ENCODE data around the gene PARP6.
A peak's percentile ranks its signal among the peaks of the same experiment; 100 is the strongest.

PARP6 gene

GRCh38 chr15:72231066-72231832 is 41.1 kb downstream of the PARP6 start, which contains the start of gene PKM:
TSS of gene PKM (minus strand) at chr15:72231190. CDS start at chr15:72219097, 12,093 bp downstream.
- peak; percentile 97 for DNase-seq (ENCODE audit: low spot score)

- peak; percentile 93 for DNase-seq (ENCODE audit: low spot score)
These were observed 41.9 kb downstream of the PARP6 start for GRCh38 chr15:72230197-72231065.

GRCh38 chr15:72229947-72230196 is 42.5 kb downstream of the PARP6 start:
- no peak for DNase-seq (ENCODE audit: low spot score)

- no peak for DNase-seq (ENCODE audit: low spot score)
These were observed 43.0 kb downstream of the PARP6 start for GRCh38 chr15:72229076-72229946.

GRCh38 chr15:72227720-72228119 is 44.6 kb downstream of the PARP6 start:
- no peak for DNase-seq (ENCODE audit: low spot score)

GRCh38 chr15:72227192-72227586 is 45.2 kb downstream of the PARP6 start:
- peak; percentile 60 for DNase-seq (ENCODE audit: low spot score)

- DNase-seq (ENCODE audit: low spot score) = no peak
These were observed 49.1 kb downstream of the PARP6 start for GRCh38 chr15:72223278-72223677.

GRCh38 chr15:72222393-72222792 is 50.0 kb downstream of the PARP6 start:
- DNase-seq (ENCODE audit: low spot score) = peak; percentile 66

- DNase-seq (ENCODE audit: low spot score) = no peak
These were observed 51.7 kb downstream of the PARP6 start for GRCh38 chr15:72220687-72221086.

- DNase-seq (ENCODE audit: low spot score) = no peak
These were observed 55.1 kb downstream of the PARP6 start for GRCh38 chr15:72217216-72217615.

- DNase-seq (ENCODE audit: low spot score) = no peak
These were observed 56.3 kb downstream of the PARP6 start for GRCh38 chr15:72216079-72216478.

- no peak for DNase-seq (ENCODE audit: low spot score)
These were observed 64.7 kb downstream of the PARP6 start for GRCh38 chr15:72207558-72208085.

- DNase-seq (ENCODE audit: low spot score) = no peak
These were observed 65.7 kb downstream of the PARP6 start for GRCh38 chr15:72206677-72207000.

GRCh38 chr15:72205896-72206676 is 66.3 kb downstream of the PARP6 start:
- no peak for DNase-seq (ENCODE audit: low spot score)

- DNase-seq (ENCODE audit: low spot score) = no peak
These were observed 67.1 kb downstream of the PARP6 start for GRCh38 chr15:72205273-72205672.

- peak; percentile 82 for DNase-seq (ENCODE audit: low spot score)
These were observed 68.9 kb downstream of the PARP6 start for GRCh38 chr15:72203507-72203837.

GRCh38 chr15:72202801-72203506 is 69.4 kb downstream of the PARP6 start:
- DNase-seq (ENCODE audit: low spot score) = no peak

GRCh38 chr15:72202302-72202701 is 70.1 kb downstream of the PARP6 start:
- no peak for DNase-seq (ENCODE audit: low spot score)

- DNase-seq (ENCODE audit: low spot score) = no peak
These were observed 70.9 kb downstream of the PARP6 start for GRCh38 chr15:72201391-72201921.

GRCh38 chr15:72200395-72201237 is 71.7 kb downstream of the PARP6 start:
- no peak for DNase-seq (ENCODE audit: low spot score)
